COLO829 (cell line): ENCODE measurements around the gene GGT5.
"Not testable (repeated sequence)": the region's sequence is repeated elsewhere in the genome, so short reads cannot be mapped to it uniquely, and the experiment has no call there.

Source experiments
- DNase-seq: peaks from one replicate; pipeline ENCODE4 v3.0.0; 2012; ENCODE audit warnings: low spot score

The GGT5 gene, protein sequence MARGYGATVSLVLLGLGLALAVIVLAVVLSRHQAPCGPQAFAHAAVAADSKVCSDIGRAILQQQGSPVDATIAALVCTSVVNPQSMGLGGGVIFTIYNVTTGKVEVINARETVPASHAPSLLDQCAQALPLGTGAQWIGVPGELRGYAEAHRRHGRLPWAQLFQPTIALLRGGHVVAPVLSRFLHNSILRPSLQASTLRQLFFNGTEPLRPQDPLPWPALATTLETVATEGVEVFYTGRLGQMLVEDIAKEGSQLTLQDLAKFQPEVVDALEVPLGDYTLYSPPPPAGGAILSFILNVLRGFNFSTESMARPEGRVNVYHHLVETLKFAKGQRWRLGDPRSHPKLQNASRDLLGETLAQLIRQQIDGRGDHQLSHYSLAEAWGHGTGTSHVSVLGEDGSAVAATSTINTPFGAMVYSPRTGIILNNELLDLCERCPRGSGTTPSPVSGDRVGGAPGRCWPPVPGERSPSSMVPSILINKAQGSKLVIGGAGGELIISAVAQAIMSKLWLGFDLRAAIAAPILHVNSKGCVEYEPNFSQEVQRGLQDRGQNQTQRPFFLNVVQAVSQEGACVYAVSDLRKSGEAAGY

GRCh38 chr22:24245030-24245431, at the start of gene GGT5:
TSS of gene GGT5 (minus strand) at chr22:24245082. CDS start at chr22:24244725, 357 bp downstream.
- DNase-seq, result not testable (repeated sequence)

GRCh38 chr22:24292202-24292830, 47.4 kb upstream of the GGT5 start:
- not testable (repeated sequence) for DNase-seq

DNA sequence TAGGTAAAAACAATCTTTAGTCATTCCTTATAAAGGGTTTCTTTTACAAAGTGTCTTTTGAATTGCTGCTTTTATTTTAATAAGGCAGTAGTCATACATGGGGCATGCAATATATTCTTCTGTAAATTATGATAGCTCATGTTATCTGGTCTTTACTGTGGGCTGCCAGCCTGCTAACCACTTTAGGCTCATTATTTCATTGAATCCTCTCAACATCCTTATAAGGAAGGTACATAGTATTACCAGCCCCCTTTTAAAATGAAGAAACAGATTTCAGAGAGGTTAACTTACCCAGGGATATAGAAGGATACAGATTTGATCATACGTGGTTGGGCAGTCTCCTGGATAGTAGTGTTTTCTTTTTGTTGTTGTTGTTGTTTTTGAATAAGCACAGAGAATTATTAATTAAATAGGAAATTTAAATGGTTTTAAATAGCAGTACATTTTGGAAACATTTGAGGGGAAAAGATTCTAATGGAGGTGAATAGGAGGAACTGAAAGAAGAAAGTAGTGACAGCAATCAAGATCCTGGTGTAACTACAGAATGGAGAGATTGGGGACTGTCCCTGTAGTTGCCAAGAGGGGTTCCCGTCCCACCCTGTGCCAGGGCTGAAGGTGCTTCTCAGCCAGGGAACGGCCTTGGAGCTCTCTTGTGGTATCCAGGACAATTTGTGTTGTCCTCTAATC, 46.8 kb upstream of the GGT5 start:
- no peak for DNase-seq

DNA sequence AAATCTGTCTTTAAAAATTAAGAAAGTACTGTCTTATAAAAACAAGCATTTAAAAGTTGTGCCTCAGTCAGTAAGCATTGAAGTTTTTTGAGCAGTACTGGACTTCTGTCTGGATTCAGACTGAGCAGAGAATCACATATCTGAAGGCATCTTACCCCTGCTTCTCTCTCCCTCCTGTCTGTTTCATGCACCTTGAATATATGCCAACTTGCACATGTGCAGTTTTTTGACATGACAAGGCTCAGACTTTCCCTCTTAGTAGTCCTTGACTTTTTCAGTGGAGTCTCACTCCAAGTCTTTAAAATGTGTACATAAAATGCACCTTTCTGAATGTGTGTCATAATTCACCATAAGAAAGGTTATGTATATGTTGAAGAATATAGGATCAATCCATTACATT, 45.6 kb upstream of the GGT5 start:
- DNase-seq, result no peak

- DNase-seq, result no peak
Observed at GRCh38 chr22:24289741-24290163, 44.9 kb upstream of the GGT5 start.

DNA sequence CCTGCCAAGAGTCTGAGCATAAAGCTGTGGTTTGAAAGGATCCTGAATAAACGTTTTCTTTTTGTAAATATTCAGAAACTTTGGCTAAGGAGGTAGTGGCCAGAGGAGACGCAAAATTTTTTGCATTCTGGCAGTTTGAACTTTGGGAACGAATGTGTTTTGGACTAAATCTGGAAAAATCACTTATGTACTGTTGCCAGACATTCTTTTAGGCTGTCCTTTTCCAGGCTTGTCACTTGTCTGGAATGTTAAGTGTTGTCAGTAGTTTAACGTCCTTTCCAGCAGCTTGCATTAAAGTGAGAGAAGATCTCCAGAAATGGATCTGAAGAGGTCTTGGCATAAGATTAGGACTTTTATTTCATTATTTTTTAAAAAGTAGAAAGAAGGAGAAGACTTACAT, 44.2 kb upstream of the GGT5 start:
- no peak for DNase-seq

DNA sequence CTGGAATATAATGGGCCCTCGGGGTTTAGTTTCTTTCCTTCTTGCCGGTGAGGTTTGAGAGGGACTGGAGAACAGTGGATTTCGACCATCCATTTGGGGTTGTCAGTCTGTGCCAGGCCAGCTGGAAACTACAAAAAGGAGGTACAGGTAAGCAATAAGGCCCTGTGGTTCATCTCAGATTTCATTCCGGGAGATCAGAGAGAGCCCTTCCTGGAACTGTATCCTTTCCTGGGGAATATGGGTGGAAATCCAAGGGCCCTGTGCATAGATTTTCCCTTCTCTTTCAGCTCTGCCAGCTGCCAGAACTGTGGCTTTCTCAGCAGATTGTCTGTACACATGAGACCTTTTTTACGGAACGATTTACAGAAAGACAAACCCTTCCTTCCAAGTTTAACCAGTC, 42.9 kb upstream of the GGT5 start:
- DNase-seq, result not testable (repeated sequence)

DNA sequence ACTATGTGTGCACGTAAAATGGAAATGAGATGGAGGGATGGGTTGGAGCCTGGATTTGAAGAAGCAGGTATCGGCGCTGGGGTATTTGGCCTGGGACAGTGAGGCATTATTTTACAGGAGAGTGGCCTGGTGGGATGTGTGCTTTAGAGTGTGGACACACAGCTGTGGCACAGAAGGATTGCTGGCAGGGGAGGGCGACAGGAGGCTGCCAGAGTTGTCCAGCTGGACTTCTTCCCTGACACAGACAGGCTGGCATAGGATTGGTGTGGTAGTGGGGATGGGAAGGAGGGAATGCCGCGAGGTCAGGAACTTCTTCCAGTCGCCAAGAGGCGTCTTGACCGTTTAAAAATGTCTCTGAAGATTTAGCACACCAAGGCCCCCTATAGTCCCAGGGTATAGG, 42.3 kb upstream of the GGT5 start:
- not testable (repeated sequence) for DNase-seq

DNA sequence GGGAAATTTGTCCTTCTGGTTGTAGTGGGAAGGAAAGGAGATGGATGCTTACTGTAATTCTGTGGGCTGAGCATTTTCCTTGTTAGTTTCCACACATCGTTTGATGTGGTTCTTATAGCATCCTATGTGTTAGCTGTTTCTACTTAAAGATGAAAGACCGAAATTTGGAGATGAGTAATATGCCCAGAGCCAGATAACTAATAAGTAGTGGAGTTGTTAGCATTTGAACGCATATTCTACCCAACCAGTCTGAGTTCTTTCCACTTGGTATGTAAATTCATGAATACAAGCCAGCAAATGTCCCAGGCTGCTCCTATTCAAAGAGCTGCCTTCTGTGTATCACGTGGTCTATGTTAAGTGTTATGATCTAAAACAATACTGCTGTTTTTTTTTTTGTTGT, 40.4 kb upstream of the GGT5 start:
- peak; percentile 72 for DNase-seq

- DNase-seq, result peak; percentile 72
Observed at GRCh38 chr22:24284747-24285203, 39.9 kb upstream of the GGT5 start.

DNA sequence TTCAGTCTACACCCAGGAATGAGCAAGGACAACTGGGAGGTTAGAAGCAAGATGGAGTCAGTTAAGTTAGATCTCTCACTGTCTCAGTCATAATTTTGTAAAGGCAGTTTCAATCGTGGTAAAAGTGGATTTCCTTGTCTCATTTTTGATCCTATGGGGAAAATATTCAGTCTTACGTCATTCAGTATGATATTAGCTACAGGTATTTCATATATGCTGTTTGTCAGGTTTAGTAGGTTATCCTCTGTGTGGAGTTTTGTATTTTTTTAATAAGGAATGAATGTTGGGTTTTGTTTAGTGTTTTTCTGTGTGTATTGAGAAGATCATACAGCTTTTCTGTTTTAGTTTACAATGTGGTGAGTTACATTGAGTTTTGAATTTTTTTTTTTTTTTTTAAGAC, 37.5 kb upstream of the GGT5 start:
- no peak for DNase-seq

DNA sequence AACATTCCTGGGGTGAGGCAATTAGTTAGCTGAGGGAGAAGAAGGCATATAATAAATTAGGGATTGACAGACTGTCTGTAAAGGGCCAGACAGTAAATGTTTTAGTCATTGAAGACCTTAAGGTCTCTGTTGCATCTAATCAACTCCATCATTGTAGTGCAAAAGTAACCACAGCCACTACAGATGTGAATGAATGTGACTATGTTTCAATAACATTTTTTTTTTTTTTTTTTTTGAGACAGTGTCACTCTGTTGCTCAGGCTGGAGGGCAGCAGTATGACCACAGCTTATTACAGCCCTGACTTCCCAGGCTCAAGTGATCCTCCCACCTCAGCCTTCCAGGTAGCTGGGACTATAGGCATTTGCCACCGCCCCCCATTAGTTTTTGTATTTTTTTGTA, 35.5 kb upstream of the GGT5 start:
- DNase-seq, result not testable (repeated sequence)

- DNase-seq, result not testable (repeated sequence)
Observed at GRCh38 chr22:24274696-24275405, 30.0 kb upstream of the GGT5 start.

DNA sequence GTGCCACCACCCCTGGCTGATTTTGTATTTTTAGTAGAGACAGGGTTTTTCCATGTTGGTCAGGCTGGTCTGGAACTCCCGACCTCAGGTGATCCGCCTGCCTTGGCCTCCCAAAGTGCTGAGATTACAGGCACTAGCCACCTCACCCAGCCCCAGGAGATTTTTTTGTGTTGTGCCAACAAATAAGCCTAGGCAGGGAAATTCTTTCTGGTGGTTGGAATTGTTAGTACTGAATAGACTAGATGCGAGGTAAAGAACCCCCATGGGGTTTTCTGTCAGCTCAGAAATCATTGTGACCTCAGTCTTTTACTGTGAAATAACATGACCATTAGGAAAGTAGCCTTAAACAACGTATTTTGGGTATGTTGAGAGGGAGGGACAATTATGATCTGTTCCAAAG, 29.0 kb upstream of the GGT5 start:
- DNase-seq, result not testable (repeated sequence)

DNA sequence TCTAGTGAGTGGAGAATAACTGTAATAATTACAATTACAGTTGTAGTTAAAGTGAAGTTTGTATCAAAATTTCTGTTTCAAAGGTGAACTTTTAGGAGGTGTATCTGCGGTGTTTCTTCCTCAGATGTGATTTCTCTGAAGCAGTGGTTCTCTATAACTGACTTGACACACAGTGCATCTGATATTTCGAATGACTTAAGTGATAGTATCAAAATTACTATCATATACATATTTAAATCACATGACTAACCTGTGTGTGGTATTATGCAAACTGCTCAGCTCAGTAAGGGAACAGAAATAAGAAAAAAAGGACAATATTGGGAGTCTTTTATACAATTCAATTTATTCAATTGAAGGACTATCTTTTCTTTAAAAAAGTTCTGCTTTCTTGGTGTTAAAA, 28.1 kb upstream of the GGT5 start:
- not testable (repeated sequence) for DNase-seq

DNA sequence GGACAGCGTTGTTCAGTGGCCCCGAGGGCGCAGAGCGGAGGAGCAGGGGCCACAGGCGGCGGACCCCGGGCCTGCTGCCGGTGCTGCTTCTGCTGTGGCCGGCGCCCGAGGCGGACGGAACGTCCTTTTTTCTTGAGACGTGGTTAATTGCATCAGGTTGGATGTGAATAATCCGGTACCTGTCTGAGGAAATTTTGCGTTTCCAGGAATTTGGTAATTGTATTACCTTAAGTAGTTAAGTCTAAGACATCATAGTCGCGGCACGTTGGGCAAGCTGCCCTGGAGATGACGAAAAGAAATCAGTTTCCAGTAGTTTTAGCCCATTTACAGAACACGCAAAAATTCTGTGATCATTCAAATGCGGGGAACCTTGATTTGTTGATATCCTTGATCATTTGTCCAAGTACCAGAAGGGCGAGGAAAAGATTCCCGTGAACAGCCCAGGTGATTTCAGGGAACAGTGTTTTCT, 26.5 kb upstream of the GGT5 start:
- no peak for DNase-seq

DNA sequence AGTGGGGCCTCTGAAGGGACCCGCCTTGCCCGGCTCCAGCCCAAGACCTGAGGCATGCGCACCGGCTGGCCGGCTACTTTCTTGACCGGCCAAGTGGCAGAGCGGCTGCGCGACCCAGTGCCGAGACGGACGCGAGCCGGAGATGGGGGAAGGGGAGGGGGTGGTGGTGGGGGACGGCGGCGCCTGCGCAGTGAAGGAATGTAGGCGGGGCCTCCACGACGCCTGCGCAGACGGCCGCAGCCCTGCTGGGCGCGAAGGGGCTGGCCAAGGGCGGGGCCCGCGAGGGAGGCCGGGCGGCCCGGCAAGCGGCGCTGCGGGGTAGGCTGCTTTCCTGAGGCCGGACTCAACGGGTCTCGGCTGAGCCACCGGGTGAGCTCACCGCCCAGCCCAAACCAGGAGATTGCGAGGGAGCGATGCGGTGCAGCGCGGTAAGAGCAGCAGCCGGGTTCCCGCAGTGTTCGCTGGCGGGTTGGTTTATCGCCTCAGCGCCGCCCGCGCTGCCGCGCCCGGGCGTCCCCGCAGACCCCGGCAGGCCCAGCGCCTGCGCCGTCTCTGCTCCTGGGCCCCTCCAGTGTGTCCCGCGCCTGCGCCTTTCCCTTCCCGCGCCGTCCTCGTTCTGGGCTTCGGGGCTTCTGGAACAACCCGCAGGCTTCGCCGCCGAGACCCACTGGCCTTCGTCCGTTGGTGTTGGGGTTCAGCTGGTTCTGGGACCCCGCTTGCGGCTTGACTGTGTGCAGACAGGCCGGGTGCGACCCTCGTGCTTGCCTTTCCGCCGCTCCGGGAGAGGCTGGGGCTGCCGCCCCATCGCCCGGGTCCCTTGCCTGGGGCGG, 25.9 kb upstream of the GGT5 start, which contains the start of gene SPECC1L:
Gene SPECC1L, plus strand, starts transcription at position 276 of the 830 bp plus-strand sequence. CDS start 31,401 bp downstream, outside the sequence.
- peak; percentile 95 for DNase-seq

- DNase-seq, result not testable (repeated sequence)
Observed at GRCh38 chr22:24266495-24266894, 21.6 kb upstream of the GGT5 start.

GRCh38 chr22:24265734-24266133, 20.9 kb upstream of the GGT5 start:
- DNase-seq, result no peak

GRCh38 chr22:24264329-24264896, 19.5 kb upstream of the GGT5 start:
- not testable (repeated sequence) for DNase-seq
